ENCODE results near the gene LRRC8E. TPM values are rescaled to one million over a fixed set of nuclear protein-coding genes. Genes with fewer than 3 reads are reported as not detected.

Gene LRRC8E
- 0.33 and 0.43 TPM in 2 replicates for total RNA-seq

DNA sequence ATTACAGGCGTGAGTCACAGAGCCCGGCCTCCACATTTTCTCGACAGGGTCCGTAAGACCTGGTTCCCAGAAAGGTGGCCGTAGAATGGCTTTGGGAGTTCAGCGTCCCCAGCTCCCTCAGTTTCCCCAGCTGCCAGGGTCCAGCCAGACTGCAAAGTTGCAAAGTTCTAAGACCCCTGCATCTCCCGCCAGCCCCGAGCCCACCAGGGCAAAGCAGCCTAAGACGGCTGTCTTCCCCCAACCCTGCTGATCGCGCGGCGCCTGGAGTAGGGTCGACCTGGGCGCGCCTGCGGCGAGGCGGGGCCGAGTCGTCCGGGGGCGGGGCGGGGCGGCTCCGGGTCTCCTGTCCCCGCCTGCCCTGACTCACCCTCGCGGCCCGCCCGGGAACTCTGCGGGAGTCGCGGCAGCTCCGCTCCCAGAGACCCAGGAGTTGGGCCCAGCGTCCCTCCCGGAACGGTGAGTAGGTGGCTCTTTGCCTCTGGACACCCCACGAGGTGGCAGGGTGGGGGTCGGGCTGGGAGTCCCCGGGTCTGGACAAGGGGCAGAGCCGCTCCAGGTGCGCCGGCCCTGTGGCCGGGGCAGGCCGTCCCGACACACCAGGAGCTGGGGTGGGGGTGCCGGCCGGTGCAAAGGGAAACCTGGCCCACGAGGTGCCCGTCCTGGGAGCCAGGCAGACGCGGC lies at the start of gene LRRC8E:
Gene LRRC8E (plus strand): TSS at position 366 of the 681 bp plus-strand sequence. CDS start 7,094 bp downstream, outside the sequence.

DNA sequence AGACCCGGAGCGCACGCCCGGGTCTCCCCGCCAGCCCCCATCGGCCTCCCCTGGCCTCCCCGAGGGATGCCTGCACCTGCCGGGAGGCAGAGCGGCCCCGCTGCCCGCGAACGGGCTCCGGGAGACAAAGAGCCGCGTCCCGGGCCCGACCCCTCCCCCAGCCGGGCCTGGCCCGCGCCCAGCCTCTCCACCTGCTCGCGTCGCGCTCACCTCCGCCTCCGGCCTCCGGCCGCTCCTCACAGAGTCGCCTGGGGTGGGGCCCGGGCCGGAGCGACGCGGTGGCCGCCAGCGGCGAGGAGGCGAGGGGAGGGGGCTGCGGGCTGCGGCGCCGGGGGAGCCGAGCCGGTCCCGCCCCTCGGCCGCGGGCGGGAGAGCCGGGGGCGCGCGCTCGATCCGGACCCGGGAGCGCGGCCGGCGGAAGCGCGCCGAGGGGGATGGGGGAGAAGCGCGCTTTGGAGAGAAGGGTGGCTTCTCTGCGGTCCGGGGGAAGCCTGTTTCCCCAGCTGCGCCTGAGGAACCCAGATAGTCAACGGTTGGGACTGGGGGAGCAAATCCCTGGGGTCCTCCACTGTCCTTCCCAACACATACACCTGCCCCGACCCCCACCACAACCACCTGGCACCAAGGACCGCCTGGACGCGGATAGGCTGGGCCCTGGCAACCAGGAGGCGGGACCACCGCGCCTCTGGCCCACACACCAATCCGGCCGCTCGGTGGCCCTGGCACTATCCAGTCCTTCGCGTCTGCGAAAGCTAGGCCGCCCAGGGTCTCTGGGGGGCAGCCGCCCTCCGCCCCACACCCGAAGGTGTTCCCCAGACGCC lies 14.0 kb upstream of the LRRC8E start, which contains the start of gene PRR36:
Gene PRR36 (minus strand): TSS at position 315 of the 821 bp plus-strand sequence. CDS start 701 bp downstream, outside the sequence.

DNA sequence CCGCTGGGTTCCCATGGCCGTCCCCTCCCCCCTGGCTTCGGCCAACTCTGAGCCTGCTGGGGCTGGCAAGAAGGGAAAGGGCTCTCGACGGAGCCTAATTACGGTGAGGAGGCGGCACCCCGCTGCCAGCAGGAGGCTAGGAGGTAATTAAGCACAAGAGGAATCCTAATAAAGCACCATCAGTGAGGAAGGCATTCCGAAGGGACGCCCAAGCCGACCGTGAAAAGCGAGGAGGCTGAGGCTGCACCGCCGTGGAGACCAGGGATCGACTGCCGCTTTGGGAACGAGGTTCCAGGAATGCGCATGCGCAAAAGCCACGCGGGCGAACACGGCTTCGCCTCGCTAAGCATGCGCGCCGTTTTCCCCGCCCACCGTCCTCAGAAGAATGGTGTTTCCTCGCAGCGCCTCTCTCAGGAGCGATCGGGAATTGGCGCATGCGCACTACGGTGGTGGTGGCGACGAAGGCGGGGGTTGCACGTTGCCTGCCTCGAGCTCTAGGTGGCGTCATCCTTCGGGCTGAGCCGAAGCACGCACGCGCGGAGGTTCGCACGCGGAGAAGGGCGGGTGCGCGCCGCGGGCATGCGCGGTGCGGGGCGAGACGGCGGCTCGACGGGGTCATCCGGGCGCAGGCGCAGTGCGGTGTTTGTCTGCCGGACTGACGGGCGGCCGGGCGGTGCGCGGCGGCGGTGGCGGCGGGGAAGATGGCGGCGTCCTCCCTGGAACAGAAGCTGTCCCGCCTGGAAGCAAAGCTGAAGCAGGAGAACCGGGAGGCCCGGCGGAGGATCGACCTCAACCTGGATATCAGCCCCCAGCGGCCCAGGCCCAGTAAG lies 15.1 kb downstream of the LRRC8E start, which contains the start of gene MAP2K7:
Gene MAP2K7 (plus strand): TSS at position 634 of the 830 bp plus-strand sequence. CDS start 68 bp downstream, at position 702.

DNA sequence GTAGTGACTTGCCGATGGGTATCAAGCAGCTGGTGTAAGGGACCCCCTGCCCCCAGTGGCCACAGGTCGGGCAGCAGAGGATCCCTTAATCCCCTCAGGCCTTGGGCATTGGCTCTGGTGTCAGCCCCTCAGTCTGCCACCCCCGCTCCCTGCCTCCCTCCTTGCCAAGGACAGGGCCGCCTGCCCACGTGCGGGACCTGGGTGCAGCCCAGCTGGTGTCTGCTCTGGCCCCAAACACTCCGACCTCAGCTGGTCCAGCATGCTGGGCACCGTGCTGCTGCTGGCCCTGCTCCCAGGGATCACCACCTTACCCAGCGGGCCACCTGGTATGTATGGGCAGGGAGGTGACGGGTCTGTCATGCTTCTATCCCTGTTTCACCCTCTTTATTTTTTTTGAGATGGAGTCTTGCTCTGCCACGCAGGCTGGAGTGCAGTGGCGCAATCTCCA lies 26.3 kb downstream of the LRRC8E start, which contains the start of gene TGFBR3L:
Gene TGFBR3L (plus strand): TSS at position 233 of the 448 bp plus-strand sequence.

DNA sequence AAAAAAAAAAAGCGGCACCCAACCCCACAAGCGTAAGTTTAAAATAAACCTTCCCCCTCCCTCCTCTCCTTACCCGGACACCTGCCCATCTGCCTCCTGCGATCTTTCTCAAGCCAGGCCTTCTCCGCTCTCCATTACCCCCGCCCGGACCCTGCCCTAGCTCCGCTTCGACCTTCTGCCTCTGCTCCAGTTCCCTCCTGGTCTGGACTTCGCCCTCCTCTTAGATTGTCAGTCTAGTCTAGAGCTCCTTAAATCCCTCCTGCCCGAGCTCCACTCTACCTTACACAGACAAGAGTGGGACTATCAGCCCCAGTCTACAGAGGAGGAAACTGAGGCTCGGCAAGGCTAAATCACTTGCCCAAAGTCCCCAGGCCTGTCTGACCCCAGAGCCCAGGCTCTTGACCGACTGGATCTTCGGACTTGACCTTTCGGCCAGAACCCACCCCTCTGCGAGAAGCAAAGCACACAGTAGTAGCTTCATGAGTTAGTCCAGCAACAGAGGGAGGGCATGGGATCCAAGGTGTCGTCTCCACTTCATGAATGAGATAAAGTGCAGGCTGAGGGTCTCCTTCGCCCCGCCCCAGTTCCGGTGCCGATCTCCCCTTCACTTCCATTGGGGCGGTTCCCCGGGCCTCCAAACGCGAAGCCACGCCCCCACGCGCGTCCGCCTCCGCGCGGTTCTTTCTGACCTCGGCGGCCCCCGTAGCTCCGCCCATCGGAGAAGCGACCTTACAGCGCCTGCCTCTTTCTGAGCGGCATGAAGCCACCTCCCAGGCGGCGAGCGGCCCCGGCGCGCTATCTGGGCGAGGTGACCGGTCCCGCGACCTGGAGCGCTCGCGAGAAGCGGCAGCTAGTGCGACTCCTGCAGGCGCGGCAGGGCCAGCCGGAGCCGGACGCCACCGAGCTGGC lies 31.6 kb downstream of the LRRC8E start, which contains the start of gene SNAPC2:
Gene SNAPC2 (plus strand): TSS at position 729 of the 909 bp plus-strand sequence. CDS start 29 bp downstream, at position 758.

DNA sequence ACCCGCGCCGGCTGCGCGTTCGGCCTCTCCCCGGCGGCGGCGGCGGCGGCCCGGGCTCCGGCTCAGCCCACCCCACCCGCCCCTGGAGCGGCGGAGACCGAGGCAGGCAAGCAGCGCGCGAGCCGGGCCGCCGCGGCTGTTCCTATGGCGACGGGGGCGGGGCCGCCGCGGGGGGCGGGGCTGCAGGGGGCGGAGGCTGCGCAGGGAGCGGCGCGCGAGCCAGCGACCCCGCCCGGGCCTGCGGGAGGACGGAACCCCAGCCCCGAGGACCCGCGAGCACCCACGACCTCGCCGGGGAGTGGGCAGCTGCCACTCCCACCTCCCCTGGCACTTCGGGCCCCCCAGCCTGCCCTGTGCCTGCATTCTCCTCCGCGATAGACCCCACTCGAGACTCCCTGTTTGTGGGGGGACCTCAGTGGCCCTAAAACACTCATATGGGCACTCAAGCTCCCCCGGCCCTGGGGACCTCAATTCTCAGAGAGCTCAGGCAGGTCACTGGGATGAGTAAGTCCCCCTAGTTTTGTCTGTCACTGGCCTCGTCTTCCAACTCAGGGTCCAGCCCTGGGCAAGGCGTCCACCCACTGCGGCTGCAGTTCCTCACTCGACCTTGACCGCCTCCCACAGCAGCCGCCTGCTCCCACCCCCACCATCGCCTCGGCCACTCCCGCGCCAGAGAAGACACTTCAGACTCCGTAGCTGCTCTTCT lies 37.9 kb downstream of the LRRC8E start, which contains the start of gene CTXN1:
Gene CTXN1 (minus strand): TSS at position 115 of the 706 bp plus-strand sequence. CDS start 597 bp downstream, outside the sequence.

DNA sequence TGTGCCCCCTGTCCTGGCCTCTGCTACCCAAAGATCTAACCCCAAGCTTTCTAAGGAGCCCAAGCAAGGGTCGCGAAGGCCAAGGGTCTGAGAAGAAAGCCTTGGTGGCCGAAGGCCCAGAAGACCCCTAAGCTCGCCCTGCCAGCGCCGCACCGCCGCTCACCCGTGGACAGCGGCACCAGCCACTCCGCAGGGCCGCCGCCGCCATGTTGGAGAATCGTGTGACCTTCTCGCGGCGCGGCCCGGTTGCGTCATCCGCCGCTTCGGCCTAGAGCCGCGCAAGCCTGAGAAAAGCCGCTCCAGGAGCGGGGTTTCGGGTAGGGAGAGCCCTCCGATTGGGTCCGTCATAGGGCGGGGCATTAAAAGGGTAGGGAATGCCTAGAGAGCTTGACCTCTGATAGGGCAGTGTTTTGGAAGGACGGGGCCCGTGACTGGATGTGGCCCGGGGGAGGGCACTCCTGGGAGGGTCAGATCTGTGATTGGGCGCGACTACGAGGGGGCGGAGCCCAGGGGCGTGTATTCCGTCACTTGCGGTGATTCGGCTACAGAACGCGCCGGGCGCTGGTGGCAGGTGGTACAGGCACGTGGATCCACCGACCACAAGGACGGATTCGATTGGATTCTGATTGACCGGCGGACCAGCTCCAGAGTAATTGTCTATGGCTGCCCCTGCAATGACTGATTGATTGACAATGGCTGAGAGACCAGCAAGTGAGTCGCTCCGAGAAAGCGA lies 55.3 kb downstream of the LRRC8E start, which contains the start of gene TIMM44:
Gene TIMM44 (minus strand): TSS at position 223 of the 733 bp plus-strand sequence. CDS start 15 bp downstream, at position 208.

Other genes starting within 250 kb of the LRRC8E start
- not detected in 2 replicates for gene RETN, start 219.5 kb upstream of the LRRC8E start, total RNA-seq
- not detected in 2 replicates for gene MCEMP1, start 211.4 kb upstream of the LRRC8E start, total RNA-seq
- gene TRAPPC5, start 207.7 kb upstream of the LRRC8E start, total RNA-seq: 111 and 133 TPM in 2 replicates
- gene FCER2, start 186.4 kb upstream of the LRRC8E start, total RNA-seq: not detected in 2 replicates
- gene CLEC4G, start 156.4 kb upstream of the LRRC8E start, total RNA-seq: under 0.01 and 0.76 TPM in 2 replicates
- 0.11 and 0.26 TPM in 2 replicates for gene CD209, start 141.0 kb upstream of the LRRC8E start, total RNA-seq
- 146 and 160 TPM in 2 replicates for gene CLEC4M, start 125.3 kb upstream of the LRRC8E start, total RNA-seq
- 6.8 and 7.3 TPM in 2 replicates for gene EVI5L, start 58.3 kb upstream of the LRRC8E start, total RNA-seq
- not detected in 2 replicates for gene PRR36, start 14.1 kb upstream of the LRRC8E start, total RNA-seq
- gene MAP2K7, start 15.4 kb downstream of the LRRC8E start, total RNA-seq: 9.6 and 11.0 TPM in 2 replicates
- gene TGFBR3L, start 26.3 kb downstream of the LRRC8E start, total RNA-seq: 0.22 TPM in 1 of 2 replicates, not detected in the other
- gene SNAPC2, start 31.8 kb downstream of the LRRC8E start, total RNA-seq: 4.1 and 5.5 TPM in 2 replicates
- gene CTXN1, start 37.6 kb downstream of the LRRC8E start, total RNA-seq: 0.33 and 0.77 TPM in 2 replicates
- gene TIMM44, start 55.2 kb downstream of the LRRC8E start, total RNA-seq: 20.6 and 35.1 TPM in 2 replicates
- gene ELAVL1, start 117.1 kb downstream of the LRRC8E start, total RNA-seq: 29.0 and 34.6 TPM in 2 replicates
- gene CCL25, start 164.2 kb downstream of the LRRC8E start, total RNA-seq: not detected in 2 replicates